A549 (cell line): ENCODE measurements around the gene SLC2A1. TPM values are rescaled to one million over a fixed set of nuclear protein-coding genes. Genes with fewer than 3 reads are reported as not detected.

ENCODE experiments used
- ATAC-seq, 2 experiments: fragments of 200-7000 bp in 1 of 2; fragments of >200 bp in 1 of 2; cut with Nextera tagmentation in 1 of 2; cut with Tn5 transposase in 1 of 2; 3 replicates each; pipeline versions ENCODE4 v1.8.0 to v1.9.1; 2018 to 2020; ENCODE audit warnings: mild to moderate bottlenecking in 1 of 2, moderate library complexity in 1 of 2
- CTCF ChIA-PET: fragments of 300-600 bp; sonication (Branson Sonifier 250); formaldehyde crosslinking; extraction: SDS; loops from one replicate; lab custom pipeline; 2021; ENCODE audit warnings: antibody characterized with exemption, inconsistent platforms; lab: Yijun Ruan, JAX
- POLR2A ChIA-PET: fragments of 350-600 bp; formaldehyde crosslinking; extraction: SDS; loops from one replicate; lab custom pipeline; 2021; ENCODE audit warnings: antibody characterized with exemption, inconsistent platforms; lab: Yijun Ruan, JAX
- DNase-seq, 2 experiments: peaks; one replicate each; pipeline versions ENCODE4 v3.0.0 to v3.0.0-alpha.2; 2011 to 2016; ENCODE audit warnings: low read depth in 1 of 2, low spot score in 1 of 2
- FAIRE-seq: peaks from 2 replicates; lab custom pipeline; 2011; peaks lifted over from hg19 to GRCh38; lab: Jason Lieb, UNC
- H3K27ac ChIP-seq, 2 experiments: fragments of >200 bp; sonication (Bioruptor Twin); formaldehyde crosslinking; 3 replicates each; pipeline ENCODE4 v1.5.1; 2016 to 2017
- H3K4me1 ChIP-seq: fragments of >200 bp; sonication (Bioruptor Twin); formaldehyde crosslinking; 3 replicates; pipeline ENCODE4 v1.6.1; 2016
- H3K4me2 ChIP-seq: fragments of >200 bp; sonication (Bioruptor Twin); formaldehyde crosslinking; 3 replicates; pipeline ENCODE4 v1.6.1; 2016
- H3K4me3 ChIP-seq: fragments of >200 bp; sonication (Bioruptor Twin); formaldehyde crosslinking; 3 replicates; pipeline ENCODE4 v1.5.1; 2016
- H3K9me3 ChIP-seq: fragments of >200 bp; sonication (Bioruptor Twin); formaldehyde crosslinking; 3 replicates; pipeline ENCODE4 v1.6.1; 2016
- BHLHE40 ChIP-seq: IDR thresholded peaks from 2 replicates; pipeline ENCODE4 v1.6.1; 2012; ENCODE audit warnings: low read depth, low read length, inconsistent platforms
- CBX2 ChIP-seq: fragments of 200-600 bp; sonication (generic); IDR thresholded peaks from 2 replicates; pipeline ENCODE4 v1.6.1; 2016; ENCODE audit warnings: low read depth, mild to moderate bottlenecking, borderline replicate concordance
- EHF ChIP-seq: fragments of 250-450 bp; sonication (Bioruptor Pico); IDR thresholded peaks from 2 replicates; pipeline ENCODE4 v1.5.0; 2020; ENCODE audit warnings: mild to moderate bottlenecking
- EHMT2 ChIP-seq: fragments of 200-600 bp; sonication (generic); IDR thresholded peaks from 2 replicates; pipeline ENCODE4 v1.6.1; 2016; ENCODE audit warnings: antibody characterized with exemption, low read depth, mild to moderate bottlenecking, moderate library complexity
- FOSB ChIP-seq: fragments of 250-450 bp; sonication (Bioruptor Pico); IDR thresholded peaks from 2 replicates; pipeline ENCODE4 v1.5.0; 2020; ENCODE audit warnings: mild to moderate bottlenecking, moderate library complexity
- FOXS1 ChIP-seq: fragments of 250-450 bp; sonication (Bioruptor Pico); IDR thresholded peaks from 2 replicates; pipeline ENCODE4 v1.5.0; 2020; ENCODE audit warnings: mild to moderate bottlenecking, moderate library complexity
- HDAC2 ChIP-seq: fragments of 200-600 bp; sonication (generic); IDR thresholded peaks from 2 replicates; pipeline ENCODE4 v1.6.1; 2016
- HOXB13 ChIP-seq: fragments of 250-450 bp; sonication (Bioruptor Pico); IDR thresholded peaks from 2 replicates; pipeline ENCODE4 v1.5.0; 2020; ENCODE audit warnings: low read depth, mild to moderate bottlenecking, moderate library complexity
- HOXB5 ChIP-seq: fragments of 250-450 bp; sonication (Bioruptor Pico); IDR thresholded peaks from 2 replicates; pipeline ENCODE4 v1.5.0; 2020; ENCODE audit warnings: mild to moderate bottlenecking, moderate library complexity
- KDM1A ChIP-seq: fragments of 200-600 bp; sonication (generic); IDR thresholded peaks from 2 replicates; pipeline ENCODE4 v1.6.1; 2016; ENCODE audit warnings: low read depth, mild to moderate bottlenecking
- MAX ChIP-seq: IDR thresholded peaks from 2 replicates; pipeline ENCODE4 v1.6.1; 2012
- MAZ ChIP-seq: fragments of 150-350 bp; IDR thresholded peaks from 2 replicates; pipeline ENCODE4 v1.6.1; 2014; ENCODE audit warnings: antibody characterized with exemption, low read depth, low read length, borderline replicate concordance
- NR3C1 ChIP-seq: fragments of >200 bp; sonication (Bioruptor Twin); formaldehyde crosslinking; IDR thresholded peaks from 3 replicates; pipeline ENCODE4 v1.6.1; 2017
- PHF8 ChIP-seq: fragments of 200-600 bp; sonication (generic); IDR thresholded peaks from 2 replicates; pipeline ENCODE4 v1.6.1; 2016; ENCODE audit warnings: low read depth, mild to moderate bottlenecking, antibody characterized with exemption, moderate library complexity, borderline replicate concordance
- POLR2A ChIP-seq: IDR thresholded peaks from 2 replicates; pipeline ENCODE4 v1.6.1; 2012; ENCODE audit warnings: mild to moderate bottlenecking, low read length
- POLR2AphosphoS2 ChIP-seq: conservative IDR thresholded peaks from 2 replicates; pipeline ENCODE4 v1.6.1; 2012; ENCODE audit warnings: low read length, improper control_type of control experiment, inconsistent platforms
- RFX5 ChIP-seq: fragments of 450-650 bp; IDR thresholded peaks from 2 replicates; pipeline ENCODE4 v1.7.1; 2014; ENCODE audit warnings: antibody characterized with exemption, mild to moderate bottlenecking, moderate library complexity
- WGBS: methylation state at CpG from one replicate; pipeline ENCODE4 v1.1.6; 2017; ENCODE audit errors: missing lambda C conversion rate; 5-methylcytosine and 5-hydroxymethylcytosine counted together
- polyA plus RNA-seq, 4 experiments: library from polyadenylated mRNA; depleted of rRNA in 3 of 4; stranded (reverse); fragments of >200 nt; fragmentation: RNase III in 1 of 4; extraction: RNeasy Plus Mini Kit Qiagen cat#74134 plus additional on column Dnase treatment in 1 of 4; gene quantifications; 2 replicates in 3 of 4; 3 replicates in 1 of 4; pipeline ENCODE4 v1.2.3, GENCODE V29; 2011 to 2017
- TF ChIP-seq, protein P1 (sequence below): fragments of 150-350 bp; IDR thresholded peaks from 2 replicates; pipeline ENCODE4 v1.6.1; 2014; ENCODE audit warnings: low read depth, mild to moderate bottlenecking, low read length
- TF ChIP-seq, protein P2 (sequence below): fragments of 450-650 bp; IDR thresholded peaks from 2 replicates; pipeline ENCODE4 v1.6.1; 2014; ENCODE audit warnings: antibody characterized with exemption
- TF ChIP-seq, protein P3 (sequence below): fragments of 250-450 bp; sonication (Bioruptor Pico); IDR thresholded peaks from 2 replicates; pipeline ENCODE4 v1.5.0; 2020; ENCODE audit warnings: low read depth, mild to moderate bottlenecking, moderate library complexity
- TF ChIP-seq, protein P4 (sequence below): fragments of 250-450 bp; sonication (Bioruptor Pico); IDR thresholded peaks from 2 replicates; pipeline ENCODE4 v1.5.0; 2021; ENCODE audit warnings: mild to moderate bottlenecking, moderate library complexity, borderline replicate concordance
- TF ChIP-seq, protein P5 (sequence below): IDR thresholded peaks from 2 replicates; pipeline ENCODE4 v1.6.1; 2012; ENCODE audit warnings: low read depth, borderline replicate concordance

Gene SLC2A1
- polyA plus RNA-seq, 2 of the 4 experiments (the other 2 are of a cell fraction): 106 to 124 TPM

DNA sequence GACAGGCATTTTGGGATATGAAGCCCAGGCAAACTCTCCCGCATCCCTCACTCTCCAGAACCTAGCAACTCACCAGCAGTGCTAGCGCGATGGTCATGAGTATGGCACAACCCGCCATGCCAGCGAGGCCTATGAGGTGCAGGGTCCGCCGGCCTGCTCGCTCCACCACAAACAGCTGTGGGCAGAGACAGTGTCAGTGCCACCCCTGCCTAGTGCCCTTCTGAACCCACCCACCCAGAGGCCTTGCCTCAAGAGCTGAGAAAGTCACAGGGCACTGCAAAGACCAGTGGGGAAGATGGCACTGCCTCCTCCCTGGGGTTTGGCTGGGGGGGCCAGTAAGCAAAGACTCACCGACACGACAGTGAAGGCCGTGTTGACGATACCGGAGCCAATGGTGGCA, 29.8 kb downstream of the SLC2A1 start:
- Histone ChIP-seq H3K27ac (0 out of 6 replicates have a peak overlapping the region, but pooled peaks of 1 of the 2 experiments have one; percentile 10), H3K4me3 (no peak overlapping the region), H3K4me2 (no peak overlapping the region), H3K9me3 (no peaks in the 10 kb centered on the region), H3K4me1 (peaks cover 55% of the 10 kb centered on the region)
- ATAC-seq (no peak), DNase-seq (no peak), FAIRE-seq (no peak)
- ChIA-PET POLR2A (interaction anchor here (0.6 kb wide), 1 partner anchor 142 kb away, joined by 3 read pairs; no protein-coding TSS in a partner anchor), CTCF (interaction anchor here (8.9 kb wide), 1 partner anchor 145 kb away, joined by 103 read pairs; no protein-coding TSS in a partner anchor)
- 92% methylated on average over 12 of the region's 13 CpGs for WGBS
- TF ChIP-seq EHF (CRISPR knock-in tag) (no peak), BHLHE40 (no peak), CBX2 (no peak), KDM1A (no peak), MAX (no peak), HOXB13 (CRISPR knock-in tag) (no peak), MAZ (no peak), EHMT2 (no peak), FOXS1 (CRISPR knock-in tag) (no peak), POLR2A (no peak), HOXB5 (CRISPR knock-in tag) (no peak), POLR2AphosphoS2 (no peak), RFX5 (no peak), NR3C1 (no peak)
- TF ChIP-seq, protein P1, sequence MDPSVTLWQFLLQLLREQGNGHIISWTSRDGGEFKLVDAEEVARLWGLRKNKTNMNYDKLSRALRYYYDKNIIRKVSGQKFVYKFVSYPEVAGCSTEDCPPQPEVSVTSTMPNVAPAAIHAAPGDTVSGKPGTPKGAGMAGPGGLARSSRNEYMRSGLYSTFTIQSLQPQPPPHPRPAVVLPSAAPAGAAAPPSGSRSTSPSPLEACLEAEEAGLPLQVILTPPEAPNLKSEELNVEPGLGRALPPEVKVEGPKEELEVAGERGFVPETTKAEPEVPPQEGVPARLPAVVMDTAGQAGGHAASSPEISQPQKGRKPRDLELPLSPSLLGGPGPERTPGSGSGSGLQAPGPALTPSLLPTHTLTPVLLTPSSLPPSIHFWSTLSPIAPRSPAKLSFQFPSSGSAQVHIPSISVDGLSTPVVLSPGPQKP: no peak
- TF ChIP-seq, protein P2, sequence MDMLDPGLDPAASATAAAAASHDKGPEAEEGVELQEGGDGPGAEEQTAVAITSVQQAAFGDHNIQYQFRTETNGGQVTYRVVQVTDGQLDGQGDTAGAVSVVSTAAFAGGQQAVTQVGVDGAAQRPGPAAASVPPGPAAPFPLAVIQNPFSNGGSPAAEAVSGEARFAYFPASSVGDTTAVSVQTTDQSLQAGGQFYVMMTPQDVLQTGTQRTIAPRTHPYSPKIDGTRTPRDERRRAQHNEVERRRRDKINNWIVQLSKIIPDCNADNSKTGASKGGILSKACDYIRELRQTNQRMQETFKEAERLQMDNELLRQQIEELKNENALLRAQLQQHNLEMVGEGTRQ: no peak
- TF ChIP-seq, protein P3, sequence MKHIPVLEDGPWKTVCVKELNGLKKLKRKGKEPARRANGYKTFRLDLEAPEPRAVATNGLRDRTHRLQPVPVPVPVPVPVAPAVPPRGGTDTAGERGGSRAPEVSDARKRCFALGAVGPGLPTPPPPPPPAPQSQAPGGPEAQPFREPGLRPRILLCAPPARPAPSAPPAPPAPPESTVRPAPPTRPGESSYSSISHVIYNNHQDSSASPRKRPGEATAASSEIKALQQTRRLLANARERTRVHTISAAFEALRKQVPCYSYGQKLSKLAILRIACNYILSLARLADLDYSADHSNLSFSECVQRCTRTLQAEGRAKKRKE (CRISPR knock-in tag): no peak
- TF ChIP-seq, protein P4, sequence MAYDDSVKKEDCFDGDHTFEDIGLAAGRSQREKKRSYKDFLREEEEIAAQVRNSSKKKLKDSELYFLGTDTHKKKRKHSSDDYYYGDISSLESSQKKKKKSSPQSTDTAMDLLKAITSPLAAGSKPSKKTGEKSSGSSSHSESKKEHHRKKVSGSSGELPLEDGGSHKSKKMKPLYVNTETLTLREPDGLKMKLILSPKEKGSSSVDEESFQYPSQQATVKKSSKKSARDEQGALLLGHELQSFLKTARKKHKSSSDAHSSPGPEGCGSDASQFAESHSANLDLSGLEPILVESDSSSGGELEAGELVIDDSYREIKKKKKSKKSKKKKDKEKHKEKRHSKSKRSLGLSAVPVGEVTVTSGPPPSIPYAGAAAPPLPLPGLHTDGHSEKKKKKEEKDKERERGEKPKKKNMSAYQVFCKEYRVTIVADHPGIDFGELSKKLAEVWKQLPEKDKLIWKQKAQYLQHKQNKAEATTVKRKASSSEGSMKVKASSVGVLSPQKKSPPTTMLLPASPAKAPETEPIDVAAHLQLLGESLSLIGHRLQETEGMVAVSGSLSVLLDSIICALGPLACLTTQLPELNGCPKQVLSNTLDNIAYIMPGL (CRISPR knock-in tag): no peak

GRCh38 chr1:42927920-42928505, 30.7 kb downstream of the SLC2A1 start:
- Histone ChIP-seq H3K4me2 (no peak overlapping the region), H3K9me3 (no peaks in the 10 kb centered on the region), H3K4me1 (peaks cover 53% of the 10 kb centered on the region), H3K4me3 (no peak overlapping the region), H3K27ac (peak overlapping the region; percentile 11 to 21; a peak in 2 of 6 replicates)
- DNase-seq (no peak), FAIRE-seq (no peak), ATAC-seq (no peak)
- 73% methylated on average over 9 of the region's 10 CpGs for WGBS
- TF ChIP-seq, protein P2: no peak
- no peak for TF ChIP-seq PHF8
- no peak for TF ChIP-seq FOSB
- TF ChIP-seq HDAC2: no peak
- TF ChIP-seq, protein P5, sequence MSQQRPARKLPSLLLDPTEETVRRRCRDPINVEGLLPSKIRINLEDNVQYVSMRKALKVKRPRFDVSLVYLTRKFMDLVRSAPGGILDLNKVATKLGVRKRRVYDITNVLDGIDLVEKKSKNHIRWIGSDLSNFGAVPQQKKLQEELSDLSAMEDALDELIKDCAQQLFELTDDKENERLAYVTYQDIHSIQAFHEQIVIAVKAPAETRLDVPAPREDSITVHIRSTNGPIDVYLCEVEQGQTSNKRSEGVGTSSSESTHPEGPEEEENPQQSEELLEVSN: no peak
- no peak for TF ChIP-seq MAZ
- CTCF ChIA-PET: interaction anchor here (8.9 kb wide), 1 partner anchor 146 kb away, joined by 103 read pairs; no protein-coding TSS in a partner anchor
- POLR2A ChIA-PET: interaction anchor here (0.6 kb wide), 1 partner anchor 143 kb away, joined by 3 read pairs; no protein-coding TSS in a partner anchor
